ENCODE measurements around the gene LMF1.

LMF1 gene

DNA sequence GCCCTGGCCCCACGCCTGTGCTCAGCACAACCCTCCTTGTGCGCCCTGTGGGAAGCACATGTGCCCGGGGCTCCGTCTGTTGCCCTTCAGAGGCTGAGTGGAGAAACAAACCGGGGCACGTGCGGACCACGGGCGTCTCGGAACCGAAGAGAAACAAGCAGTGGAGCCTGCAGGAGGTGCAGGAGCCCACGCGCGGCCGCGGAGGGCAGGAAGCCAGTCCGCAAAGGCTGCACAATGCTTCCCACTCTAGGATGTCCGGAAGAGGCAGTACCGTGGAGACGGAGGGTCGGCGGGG lies 94.8 kb downstream of the LMF1 start:
- H3K4me3 ChIP-seq (ENCODE audit: low read depth, low read length), result no peak overlapping the region
- TF ChIP-seq, protein P1, sequence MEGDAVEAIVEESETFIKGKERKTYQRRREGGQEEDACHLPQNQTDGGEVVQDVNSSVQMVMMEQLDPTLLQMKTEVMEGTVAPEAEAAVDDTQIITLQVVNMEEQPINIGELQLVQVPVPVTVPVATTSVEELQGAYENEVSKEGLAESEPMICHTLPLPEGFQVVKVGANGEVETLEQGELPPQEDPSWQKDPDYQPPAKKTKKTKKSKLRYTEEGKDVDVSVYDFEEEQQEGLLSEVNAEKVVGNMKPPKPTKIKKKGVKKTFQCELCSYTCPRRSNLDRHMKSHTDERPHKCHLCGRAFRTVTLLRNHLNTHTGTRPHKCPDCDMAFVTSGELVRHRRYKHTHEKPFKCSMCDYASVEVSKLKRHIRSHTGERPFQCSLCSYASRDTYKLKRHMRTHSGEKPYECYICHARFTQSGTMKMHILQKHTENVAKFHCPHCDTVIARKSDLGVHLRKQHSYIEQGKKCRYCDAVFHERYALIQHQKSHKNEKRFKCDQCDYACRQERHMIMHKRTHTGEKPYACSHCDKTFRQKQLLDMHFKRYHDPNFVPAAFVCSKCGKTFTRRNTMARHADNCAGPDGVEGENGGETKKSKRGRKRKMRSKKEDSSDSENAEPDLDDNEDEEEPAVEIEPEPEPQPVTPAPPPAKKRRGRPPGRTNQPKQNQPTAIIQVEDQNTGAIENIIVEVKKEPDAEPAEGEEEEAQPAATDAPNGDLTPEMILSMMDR (IDR thresholded peaks at IDR 0.05; ENCODE audit: control insufficient read depth, extremely low read depth, insufficient read depth), result no peak
- DNase-seq (ENCODE audit: low read depth), result no peak

DNA sequence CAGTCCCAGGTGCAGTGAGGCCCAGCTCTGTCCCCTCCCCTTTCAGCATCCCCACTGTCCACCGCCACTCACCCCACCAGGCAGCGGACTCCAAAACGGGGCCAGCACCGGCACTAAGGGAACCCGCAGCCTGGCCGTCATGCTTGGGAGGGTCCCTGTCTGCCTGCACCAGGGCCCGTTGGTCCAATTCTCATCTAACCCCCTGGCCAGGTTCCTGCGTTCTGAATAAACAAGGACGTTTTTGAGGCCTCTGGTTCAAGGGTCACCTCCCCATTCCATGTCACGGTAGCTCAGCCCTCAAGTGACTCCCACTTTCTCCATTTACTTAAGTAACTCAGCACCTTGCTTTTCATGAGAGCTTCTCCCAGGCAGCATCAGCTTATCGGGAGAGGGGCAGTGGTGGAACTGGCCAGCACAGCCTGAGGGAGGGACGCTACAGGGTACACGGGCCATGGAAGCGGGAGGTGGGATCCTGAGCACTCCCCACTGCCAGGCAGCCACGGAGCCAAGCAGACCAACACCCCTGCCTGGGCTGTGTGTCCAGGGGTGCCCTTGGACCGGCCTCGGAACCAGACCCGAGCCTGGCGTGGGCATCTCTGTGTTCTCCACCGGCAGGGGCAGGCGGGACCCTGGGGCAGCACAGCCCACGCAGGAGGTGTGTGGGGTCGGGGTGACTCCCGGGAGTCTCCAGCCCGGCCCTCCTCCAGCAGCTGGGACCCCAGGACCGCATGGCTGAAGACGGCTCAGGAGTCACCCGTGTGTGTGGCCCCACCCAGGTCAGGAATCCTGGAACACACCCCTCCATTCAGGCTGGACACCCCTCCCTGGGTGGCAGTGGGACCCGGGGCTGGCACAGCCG lies 95.4 kb downstream of the LMF1 start:
- TF ChIP-seq, protein P1 (IDR thresholded peaks at IDR 0.05; ENCODE audit: control insufficient read depth, extremely low read depth, insufficient read depth), result no peak
- DNase-seq (ENCODE audit: low read depth), result no peak
- H3K4me3 ChIP-seq (ENCODE audit: low read depth, low read length), result no peak overlapping the region

- TF ChIP-seq, protein P1 (IDR thresholded peaks at IDR 0.05; ENCODE audit: control insufficient read depth, extremely low read depth, insufficient read depth), result no peak
- H3K4me3 ChIP-seq (ENCODE audit: low read depth, low read length), result no peak overlapping the region
- DNase-seq (ENCODE audit: low read depth), result no peak
Observed at GRCh38 chr16:874366-875181, 96.2 kb downstream of the LMF1 start.

DNA sequence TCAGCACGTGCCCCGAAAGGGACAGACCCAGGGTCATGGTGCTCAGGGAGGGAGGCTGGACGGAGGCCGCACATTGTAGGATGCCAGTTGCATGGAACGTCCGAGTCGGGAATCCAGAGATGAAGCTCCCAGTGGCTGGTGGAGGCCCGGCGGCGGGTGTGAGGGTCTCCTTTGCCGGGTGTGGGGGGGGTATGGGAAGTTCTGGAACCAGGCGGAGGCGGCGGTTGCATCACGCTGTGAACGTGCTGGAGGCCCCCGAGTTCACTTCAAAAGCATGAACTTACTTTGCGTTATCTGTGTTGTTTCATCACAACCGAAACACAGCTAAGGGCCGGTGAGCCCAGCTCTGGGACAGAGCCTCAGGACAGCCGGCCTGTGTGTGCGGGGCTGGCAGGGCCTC lies 96.9 kb downstream of the LMF1 start:
- H3K4me3 ChIP-seq (ENCODE audit: low read depth, low read length), result no peak overlapping the region
- DNase-seq (ENCODE audit: low read depth), result no peak
- TF ChIP-seq, protein P1 (IDR thresholded peaks at IDR 0.05; ENCODE audit: control insufficient read depth, extremely low read depth, insufficient read depth), result no peak

DNA sequence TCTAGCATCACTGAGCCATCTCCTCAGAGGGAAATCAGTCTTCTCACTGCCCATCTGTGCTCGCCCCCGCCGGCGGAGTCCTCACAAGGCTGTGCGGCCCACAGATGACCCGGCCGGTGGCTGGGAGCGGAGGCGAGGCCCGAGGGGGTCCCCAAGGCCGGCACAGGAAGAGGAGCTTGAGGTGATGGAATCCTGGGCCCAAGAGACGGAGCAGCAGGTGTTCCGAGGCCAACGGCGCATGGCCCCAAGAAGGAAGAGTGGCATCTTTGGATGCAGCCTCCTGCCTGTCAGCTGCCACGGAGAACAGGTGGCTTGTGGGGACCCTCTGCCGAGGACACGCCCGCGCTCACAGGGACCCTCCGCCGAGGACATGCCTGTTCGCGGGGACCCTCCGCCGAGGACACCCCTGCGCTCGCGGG lies 97.5 kb downstream of the LMF1 start:
- H3K4me3 ChIP-seq (ENCODE audit: low read depth, low read length), result no peak overlapping the region
- no peak for DNase-seq (ENCODE audit: low read depth)
- TF ChIP-seq, protein P1 (IDR thresholded peaks at IDR 0.05; ENCODE audit: control insufficient read depth, extremely low read depth, insufficient read depth), result no peak

DNA sequence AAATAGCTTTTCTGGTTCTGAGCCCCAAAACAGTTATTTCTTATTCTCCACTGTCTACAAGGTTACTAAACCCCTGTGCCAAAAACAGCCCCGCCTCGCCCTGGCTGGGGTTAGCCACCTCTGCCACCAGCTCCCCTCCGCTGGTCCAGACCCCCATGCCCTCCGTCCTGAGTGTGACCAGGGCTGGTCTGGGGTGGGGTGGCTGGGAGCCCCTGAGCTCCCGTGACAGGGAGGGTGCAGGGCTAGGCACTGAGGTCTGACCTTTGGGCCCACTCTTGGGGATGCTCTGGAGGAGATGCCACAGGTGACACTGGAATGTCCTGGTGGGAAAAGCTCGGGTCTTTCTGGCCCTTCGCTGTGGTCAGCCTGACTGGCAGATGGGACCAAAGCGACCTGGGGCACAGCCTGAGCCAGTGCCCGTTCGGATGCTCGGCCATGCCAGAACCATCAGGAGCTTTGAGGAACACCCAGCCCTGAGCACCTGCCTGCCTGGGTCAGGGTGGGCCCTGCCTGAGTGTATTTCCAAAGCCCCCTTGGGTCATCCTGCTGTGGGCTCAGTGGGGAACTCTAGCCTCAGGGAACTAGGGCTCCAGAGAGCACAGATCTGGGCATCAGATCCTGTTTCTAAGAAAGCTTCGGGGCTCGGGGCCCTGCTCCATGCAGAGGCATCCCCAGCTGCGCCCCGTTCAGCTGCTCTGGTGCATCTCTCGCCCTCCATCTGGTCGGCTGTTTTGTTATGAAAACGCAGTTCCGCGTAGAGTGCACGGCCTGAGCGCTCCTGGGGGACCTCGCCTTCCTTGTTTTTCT lies 98.1 kb downstream of the LMF1 start:
- TF ChIP-seq, protein P1 (IDR thresholded peaks at IDR 0.05; ENCODE audit: control insufficient read depth, extremely low read depth, insufficient read depth), result no peak
- no peak for DNase-seq (ENCODE audit: low read depth)
- H3K4me3 ChIP-seq (ENCODE audit: low read depth, low read length), result no peak overlapping the region

Measured in LNCaP clone FGC (cell line).